GM13976 (cell line): ENCODE results near the gene BUB3.
A peak's percentile ranks its signal among the peaks of the same experiment; 100 is the strongest.

ENCODE experiments used
- DNase-seq: peaks from one replicate; pipeline ENCODE4 v3.0.0; 2012; ENCODE audit warnings: low spot score
- CTCF ChIP-seq: IDR thresholded peaks from 2 replicates; pipeline ENCODE4 v1.5.1; 2012; ENCODE audit warnings: borderline replicate concordance, mild to moderate bottlenecking; ENCODE audit not compliant: insufficient read depth; ENCODE audit errors: extremely low read depth, missing control alignments, control extremely low read depth
- in situ Hi-C: fragments of 300-500 bp; cut with MboI; formaldehyde crosslinking; loops from one replicate; pipeline ENCODE4 v1.12.0; 2022; ENCODE audit warnings: low sequenced_read_pairs, mixed read lengths, inconsistent platforms; ENCODE audit not compliant: unreplicated experiment

The BUB3 gene

DNA sequence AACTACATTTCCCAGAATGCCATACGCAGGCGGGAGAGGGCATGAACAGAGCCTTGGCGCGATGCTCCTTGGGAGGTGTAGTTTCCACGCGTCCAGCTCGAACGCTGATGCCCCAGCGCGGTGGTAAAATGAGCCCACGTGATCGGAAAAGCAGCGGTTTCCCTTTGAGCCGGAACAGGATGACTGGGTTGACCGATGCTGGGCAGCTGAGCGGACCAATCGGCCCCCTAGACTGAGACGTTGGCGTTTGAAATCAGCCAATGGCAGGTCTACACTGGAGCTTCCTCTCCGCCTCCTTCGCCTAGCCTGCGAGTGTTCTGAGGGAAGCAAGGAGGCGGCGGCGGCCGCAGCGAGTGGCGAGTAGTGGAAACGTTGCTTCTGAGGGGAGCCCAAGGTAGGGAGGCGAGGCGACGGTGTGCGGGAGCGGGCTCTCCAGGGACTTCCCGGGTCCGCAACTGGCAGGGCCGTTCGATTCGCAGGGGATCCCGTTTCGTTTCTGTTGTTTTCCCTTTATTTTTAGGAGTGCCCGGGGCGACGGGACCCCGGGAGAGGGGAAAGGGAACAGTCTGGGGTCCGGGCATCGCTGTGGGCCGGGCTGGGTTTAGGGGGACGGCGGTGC lies at the start of gene BUB3:
TSS of gene BUB3 (plus strand) at position 311 of the 619 bp plus-strand sequence. CDS start 516 bp downstream, outside the sequence.
- in situ Hi-C loops, result loop anchor here (5.0 kb wide), 1 partner anchor 238 kb away; no protein-coding TSS in a partner anchor
- no peak for TF ChIP-seq CTCF
- peak; percentile 96 for DNase-seq

DNA sequence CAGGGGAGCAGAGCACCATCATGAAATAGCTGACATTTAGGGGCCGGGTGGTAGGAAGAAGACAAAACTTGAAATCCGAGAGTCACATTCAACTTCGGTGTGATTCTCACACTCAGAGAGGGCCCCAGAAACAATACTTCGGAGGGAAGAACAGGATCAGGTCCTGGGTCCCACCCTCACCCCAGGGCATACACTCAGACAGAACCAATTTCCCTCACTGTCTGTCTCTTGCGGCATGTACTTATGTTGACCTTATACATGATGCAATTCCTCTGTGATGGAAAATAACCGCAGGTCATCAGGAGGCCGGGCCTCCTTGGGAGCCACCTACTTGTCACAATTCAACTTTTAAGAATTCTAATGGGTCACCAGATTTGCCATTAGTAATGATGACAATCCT lies 44.7 kb upstream of the BUB3 start:
- in situ Hi-C loops, result no loop called here
- no peak for TF ChIP-seq CTCF

GRCh38 chr10:123117644-123118417 lies 36.4 kb upstream of the BUB3 start:
- no peak for TF ChIP-seq CTCF
- DNase-seq, result no peak
- in situ Hi-C loops, result no loop called here

More for the DNA sequence above, 44.7 kb upstream of the BUB3 start:
- DNase-seq, result no peak

DNA sequence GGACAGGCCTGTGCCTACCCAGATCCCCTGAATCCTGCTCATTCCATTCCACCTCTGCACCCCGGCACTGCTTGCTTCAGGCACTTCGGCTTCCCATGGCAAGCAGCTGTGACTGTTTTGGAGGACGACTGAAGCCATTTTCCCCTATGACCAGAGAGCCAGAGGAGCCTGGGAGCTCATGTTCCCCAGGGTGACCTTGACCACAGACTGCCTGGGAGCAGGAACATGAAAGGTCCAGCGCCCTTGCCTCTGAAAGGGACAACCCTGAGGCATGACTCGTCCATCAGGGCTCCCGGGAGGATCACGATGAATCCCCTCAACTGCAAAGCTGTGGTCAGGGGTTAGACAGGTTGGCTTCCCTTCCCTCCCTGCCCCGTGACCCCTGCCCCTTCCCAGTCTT lies 35.1 kb upstream of the BUB3 start:
- DNase-seq, result no peak
- TF ChIP-seq CTCF, result no peak
- in situ Hi-C loops, result no loop called here

DNA sequence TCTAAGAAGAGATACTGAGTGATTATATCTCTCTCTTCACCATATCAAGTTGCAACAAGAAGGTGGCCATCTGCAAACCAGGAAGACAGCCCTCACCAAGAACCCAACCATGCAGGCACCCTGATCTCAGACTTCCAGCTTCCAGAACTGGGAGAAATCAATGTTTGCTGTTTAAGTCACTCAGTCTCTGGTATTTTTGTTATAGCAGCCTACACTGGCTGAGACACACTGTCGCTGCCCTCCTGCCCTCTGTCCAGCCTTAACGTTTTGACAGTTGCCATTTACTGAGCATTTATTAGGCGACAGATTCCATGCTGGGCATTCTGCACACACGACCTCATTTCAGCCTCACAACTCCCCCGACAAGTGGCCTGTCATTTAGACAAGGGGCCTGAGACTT lies 28.0 kb upstream of the BUB3 start:
- in situ Hi-C loops, result loop anchor here (10.0 kb wide), 1 partner anchor 81 kb away; no protein-coding TSS in a partner anchor
- DNase-seq, result no peak
- no peak for TF ChIP-seq CTCF

DNA sequence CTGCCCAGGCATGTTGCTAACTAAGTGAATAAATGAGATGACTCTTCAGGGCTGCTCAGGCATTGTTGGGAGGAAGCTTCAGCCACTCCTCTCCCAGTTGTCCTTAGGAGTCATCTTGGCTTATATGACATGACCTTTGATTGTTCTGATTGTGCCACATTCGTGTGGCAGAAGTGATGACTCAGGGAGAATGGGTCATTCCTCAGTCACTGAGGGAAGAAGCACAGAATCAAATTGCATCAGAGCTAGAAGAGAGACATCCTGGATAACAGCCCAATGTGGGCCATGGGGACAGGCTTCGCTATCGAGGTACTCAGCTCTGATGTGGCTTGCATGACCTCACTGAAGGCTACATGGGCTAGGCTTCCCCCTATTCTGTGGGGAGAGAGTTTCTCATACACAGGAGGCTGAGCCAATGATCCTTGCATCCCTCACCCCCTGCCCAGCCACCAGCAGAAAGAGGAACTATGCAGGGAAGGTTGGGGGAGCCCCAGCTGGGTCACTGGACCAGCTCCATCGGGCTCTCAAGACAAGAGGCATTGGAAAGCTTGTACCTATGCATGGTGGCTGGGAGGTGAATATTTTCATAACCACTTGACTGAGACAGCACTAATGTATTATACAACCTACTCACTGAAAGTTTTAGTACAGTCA lies 24.5 kb upstream of the BUB3 start:
- DNase-seq, result no peak
- in situ Hi-C loops, result loop anchor here (10.0 kb wide), 1 partner anchor 85 kb away; no protein-coding TSS in a partner anchor

More for the DNA sequence above, 24.5 kb upstream of the BUB3 start:
- no peak for TF ChIP-seq CTCF
